ENCODE measurements around the gene RAD9B.
"Not testable (repeated sequence)": the region's sequence is repeated elsewhere in the genome, so short reads cannot be mapped to it uniquely, and the experiment has no call there.

Gene RAD9B

GRCh38 chr12:110528277-110528839 lies 26.2 kb downstream of the RAD9B start:
- no peak for DNase-seq

- peak; percentile 84 for DNase-seq
These were observed 28.4 kb downstream of the RAD9B start for GRCh38 chr12:110530511-110530910.

DNA sequence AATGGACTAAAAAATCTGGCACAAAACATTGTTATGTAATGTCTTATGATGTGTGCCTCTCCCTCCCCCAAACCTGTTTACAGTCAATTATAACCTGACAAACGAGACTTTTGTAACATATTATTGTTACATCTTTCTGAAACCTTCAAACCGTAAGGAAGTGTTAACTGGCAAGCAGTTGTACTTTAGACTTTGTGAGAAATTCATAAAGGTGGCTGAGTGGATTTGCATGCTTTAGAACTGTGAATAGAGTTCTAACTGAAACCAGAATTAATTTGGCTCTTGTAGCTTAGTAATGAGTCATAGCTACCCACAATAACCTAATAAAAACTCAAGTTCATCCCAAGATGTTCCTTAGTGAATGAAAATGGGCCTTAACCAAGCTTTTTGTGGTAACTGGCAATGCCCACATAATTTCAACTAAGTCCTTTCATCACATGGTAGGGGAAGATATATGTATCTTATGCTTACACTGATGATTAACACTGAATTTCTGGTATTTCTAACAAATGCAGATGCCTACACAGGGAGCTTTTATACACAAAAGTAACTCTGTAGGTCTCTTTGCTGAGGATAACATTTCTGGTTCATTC lies 29.7 kb downstream of the RAD9B start:
- peak; percentile 59 for DNase-seq

GRCh38 chr12:110532644-110533043 lies 30.5 kb downstream of the RAD9B start:
- DNase-seq, result no peak

GRCh38 chr12:110533607-110534006 lies 31.5 kb downstream of the RAD9B start:
- no peak for DNase-seq

DNA sequence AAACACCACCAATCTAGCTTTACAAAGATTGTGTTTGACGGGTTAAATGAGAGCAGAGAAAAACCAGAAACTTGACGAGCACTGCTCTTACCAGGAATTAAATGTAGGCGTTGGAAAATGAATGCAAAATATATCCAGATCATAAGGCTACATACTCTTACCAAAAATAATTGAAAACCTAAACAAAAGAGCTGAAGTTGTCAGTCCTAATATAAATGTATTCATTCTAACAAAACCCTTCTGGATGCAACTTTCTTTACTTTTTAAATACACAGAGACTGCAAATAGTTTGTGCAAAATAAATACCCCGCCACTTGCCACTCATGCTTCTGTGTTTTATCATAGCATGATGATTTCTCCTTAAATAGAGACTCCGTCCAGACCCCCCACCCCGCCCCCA lies 32.7 kb downstream of the RAD9B start:
- DNase-seq, result no peak

DNA sequence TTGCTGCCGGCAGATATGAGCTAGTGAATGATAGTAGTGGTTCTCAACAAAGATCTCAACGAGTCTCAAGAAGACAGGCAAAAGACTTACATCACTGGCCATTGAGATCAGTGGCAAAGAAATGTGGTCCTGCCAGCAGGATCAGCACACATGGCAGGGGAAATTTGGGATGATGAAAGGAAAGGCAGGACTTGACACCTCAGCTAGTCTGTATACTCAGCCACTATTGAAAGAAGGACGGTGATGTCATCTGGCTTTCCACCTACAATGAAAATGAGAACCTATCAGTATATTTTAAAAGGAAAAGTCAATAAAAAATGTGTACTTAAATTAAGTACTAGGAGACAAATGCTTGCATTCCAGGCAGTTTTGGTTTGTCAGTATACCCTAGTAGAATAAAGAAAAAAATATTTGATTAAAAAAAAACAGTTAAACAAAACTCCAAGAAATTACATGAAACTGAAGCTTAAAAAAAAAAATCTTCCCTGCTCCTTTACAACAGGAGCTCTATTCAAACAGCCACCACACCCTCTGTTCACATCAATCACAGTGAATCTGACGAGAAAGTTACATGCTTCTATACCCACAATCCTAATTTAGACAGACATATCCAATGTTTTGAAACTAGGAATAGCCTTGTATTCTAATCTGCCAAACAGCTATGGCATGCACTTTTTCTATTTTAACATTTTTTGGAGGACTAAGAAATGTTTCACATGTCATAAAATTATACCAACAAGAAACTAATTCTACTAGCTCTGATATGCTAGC lies 34.9 kb downstream of the RAD9B start:
- DNase-seq, result no peak

DNA sequence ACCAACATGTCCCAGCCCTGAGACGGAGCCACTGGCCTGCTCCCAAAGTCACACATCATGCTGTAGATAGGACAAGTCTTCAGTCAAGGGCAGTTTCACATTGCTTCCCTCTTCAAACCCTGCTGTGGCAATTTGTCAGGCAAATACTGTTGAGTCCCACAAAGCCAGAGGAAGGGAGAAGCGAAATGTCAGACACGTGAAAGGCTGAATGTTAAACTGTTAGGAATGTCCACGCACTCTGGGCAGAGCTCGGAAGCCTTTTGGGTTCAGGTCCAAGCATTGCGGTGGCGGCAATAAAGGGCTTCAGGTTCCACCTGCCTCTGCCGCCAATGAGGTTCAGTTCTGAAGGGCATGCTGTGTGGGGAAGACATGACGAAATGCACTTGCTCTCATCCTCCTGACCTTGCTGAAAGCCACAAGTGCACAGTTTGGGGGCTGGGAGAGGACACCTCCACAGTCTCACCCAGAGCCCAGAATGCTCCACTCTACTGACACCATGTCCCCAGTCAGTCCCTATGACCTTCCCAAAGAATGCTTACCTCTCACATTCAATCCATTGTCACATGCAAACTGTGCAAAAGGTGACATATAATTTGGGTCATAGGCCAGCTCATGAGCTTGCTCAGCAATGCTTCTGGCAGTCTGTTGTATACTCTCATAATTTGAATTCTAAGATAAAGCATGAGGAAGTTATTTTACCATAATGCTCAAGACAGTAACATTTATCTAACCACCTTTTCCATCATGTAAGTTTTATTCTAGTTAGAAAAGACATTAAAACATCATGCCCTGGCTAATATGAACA lies 35.7 kb downstream of the RAD9B start:
- DNase-seq, result peak; percentile 75

- DNase-seq, result no peak
These were observed 36.9 kb downstream of the RAD9B start for GRCh38 chr12:110538869-110539622.

DNA sequence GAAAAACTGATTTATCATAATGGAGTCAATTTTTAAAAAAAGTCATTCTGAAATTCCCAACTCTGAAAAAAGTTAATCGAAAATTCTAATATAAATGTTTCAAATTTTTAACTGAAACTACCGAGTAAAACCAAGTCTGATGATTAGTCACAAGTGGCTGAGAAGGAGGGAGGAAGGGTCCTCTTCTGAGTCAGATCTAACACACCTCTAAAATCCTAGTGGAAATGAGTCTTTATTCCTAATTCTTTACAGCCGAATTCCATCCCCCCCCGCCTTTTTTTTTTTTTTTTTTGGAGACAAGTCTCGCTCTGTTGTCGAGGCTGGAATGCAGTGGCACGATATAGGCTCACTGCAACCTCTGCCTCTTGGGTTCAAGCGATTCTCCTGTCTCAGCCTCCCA lies 37.9 kb downstream of the RAD9B start:
- no peak for DNase-seq

GRCh38 chr12:110543252-110543959 lies 41.3 kb downstream of the RAD9B start:
- peak; percentile 15 for DNase-seq

- no peak for DNase-seq
These were observed 41.8 kb downstream of the RAD9B start for GRCh38 chr12:110543965-110544364.

GRCh38 chr12:110545259-110545658 lies 43.1 kb downstream of the RAD9B start:
- DNase-seq, result not testable (repeated sequence)

GRCh38 chr12:110545812-110546211 lies 43.7 kb downstream of the RAD9B start:
- no peak for DNase-seq

GRCh38 chr12:110546339-110546738 lies 44.2 kb downstream of the RAD9B start:
- DNase-seq, result no peak

DNA sequence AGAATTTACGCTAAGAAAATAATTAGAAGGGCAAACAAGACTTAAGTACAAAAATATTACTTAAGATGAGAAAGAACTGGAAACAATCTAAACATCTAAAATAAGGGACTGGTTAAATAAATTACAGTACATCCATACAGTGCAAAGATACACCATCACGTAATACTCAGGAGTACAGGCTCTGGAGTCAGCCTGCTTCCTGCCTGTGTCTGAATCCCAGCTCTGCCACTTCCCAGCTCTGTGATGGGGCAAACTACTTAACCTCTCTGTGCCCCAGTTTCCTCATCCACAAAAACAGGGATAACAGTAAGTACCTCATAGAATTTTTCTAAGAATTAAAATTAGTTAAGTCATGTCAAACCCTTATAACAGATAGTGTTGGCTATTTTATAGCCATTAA lies 45.0 kb downstream of the RAD9B start:
- no peak for DNase-seq

- no peak for DNase-seq
These were observed 46.5 kb downstream of the RAD9B start for GRCh38 chr12:110548678-110549077.

- no peak for DNase-seq
These were observed 47.6 kb downstream of the RAD9B start for GRCh38 chr12:110549716-110550115.

- no peak for DNase-seq
These were observed 48.9 kb downstream of the RAD9B start for GRCh38 chr12:110550981-110551380.

Measured in DMS79 treated with DMSO at 0.1 percent for 48 hours (cell line).